Measurements from ENCODE around the gene ACTL6B. TPM values are rescaled to one million over a fixed set of nuclear protein-coding genes. Genes with fewer than 3 reads are reported as not detected.

ACTL6B gene
- total RNA-seq, 1 donor from 2014 or later: not detected

- ATAC-seq: no peak
- DNase-seq (ENCODE audit: low spot score): no peak
- intact Hi-C loops (cut with DNase I): no loop called here
Measured at GRCh38 chr7:100685049-100685605, 28.9 kb upstream of the ACTL6B start.

DNA sequence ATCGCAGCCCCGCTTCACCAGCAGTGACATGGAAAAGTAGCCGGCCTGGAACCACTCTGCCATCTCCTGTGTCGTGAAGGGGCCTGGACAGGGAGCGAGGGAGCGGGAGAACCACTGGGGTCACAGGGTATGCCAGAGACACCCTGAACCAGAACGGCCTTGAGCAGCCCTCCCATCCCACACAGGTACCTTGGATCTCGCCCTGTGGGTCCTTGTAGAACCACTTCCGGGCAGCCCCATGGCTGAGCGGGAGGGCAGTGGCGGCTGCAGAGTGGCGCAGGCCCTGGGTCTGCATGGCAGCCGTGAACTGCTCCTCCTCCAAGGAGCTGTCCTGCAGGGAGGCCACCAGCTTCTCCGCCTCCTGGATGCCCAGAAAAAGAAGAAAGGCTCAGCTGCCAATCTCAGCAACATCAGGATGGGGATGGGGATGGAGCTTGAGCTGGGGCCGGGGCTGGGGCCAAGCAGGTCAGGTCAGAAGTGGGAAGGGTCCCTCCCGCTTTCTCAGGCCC lies 28.3 kb upstream of the ACTL6B start:
- no peak for ATAC-seq
- DNase-seq (ENCODE audit: low spot score): no peak
- intact Hi-C loops (cut with DNase I): no loop called here

- ATAC-seq (no peak), DNase-seq (ENCODE audit: low spot score) (no peak)
- intact Hi-C loops (cut with DNase I): no loop called here
Measured at GRCh38 chr7:100683659-100684533, 27.6 kb upstream of the ACTL6B start.

GRCh38 chr7:100682991-100683658 lies 26.9 kb upstream of the ACTL6B start:
- DNase-seq (ENCODE audit: low spot score): no peak
- no peak for ATAC-seq
- intact Hi-C loops (cut with DNase I): no loop called here

DNA sequence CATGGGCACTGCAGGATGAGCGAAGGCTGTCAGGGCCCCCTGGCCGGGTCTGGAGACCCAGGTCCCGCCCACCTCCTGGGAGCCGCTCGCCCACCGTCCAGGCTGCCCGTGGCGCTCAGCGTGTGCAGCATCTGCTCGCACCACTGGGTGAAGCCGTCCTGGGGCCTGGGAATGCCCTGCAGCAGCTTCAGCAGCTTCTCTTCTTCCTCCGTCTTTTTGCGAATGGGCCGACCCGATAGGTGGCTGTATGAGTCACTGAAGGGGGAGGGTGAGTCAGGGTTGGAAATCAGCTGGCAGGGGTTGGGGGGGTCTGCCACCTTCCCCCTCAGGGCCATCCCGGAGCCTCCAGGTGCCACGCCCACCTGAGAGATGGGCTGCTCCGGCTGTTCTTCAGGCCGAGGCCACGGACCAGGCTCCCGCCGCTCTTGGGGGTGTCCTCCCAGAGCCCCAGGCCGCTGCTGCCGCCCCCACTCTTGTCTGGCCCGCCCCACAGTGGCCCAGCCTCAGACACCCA lies 26.0 kb upstream of the ACTL6B start:
- no peak for DNase-seq (ENCODE audit: low spot score)
- intact Hi-C loops (cut with DNase I): no loop called here
- ATAC-seq: no peak

DNA sequence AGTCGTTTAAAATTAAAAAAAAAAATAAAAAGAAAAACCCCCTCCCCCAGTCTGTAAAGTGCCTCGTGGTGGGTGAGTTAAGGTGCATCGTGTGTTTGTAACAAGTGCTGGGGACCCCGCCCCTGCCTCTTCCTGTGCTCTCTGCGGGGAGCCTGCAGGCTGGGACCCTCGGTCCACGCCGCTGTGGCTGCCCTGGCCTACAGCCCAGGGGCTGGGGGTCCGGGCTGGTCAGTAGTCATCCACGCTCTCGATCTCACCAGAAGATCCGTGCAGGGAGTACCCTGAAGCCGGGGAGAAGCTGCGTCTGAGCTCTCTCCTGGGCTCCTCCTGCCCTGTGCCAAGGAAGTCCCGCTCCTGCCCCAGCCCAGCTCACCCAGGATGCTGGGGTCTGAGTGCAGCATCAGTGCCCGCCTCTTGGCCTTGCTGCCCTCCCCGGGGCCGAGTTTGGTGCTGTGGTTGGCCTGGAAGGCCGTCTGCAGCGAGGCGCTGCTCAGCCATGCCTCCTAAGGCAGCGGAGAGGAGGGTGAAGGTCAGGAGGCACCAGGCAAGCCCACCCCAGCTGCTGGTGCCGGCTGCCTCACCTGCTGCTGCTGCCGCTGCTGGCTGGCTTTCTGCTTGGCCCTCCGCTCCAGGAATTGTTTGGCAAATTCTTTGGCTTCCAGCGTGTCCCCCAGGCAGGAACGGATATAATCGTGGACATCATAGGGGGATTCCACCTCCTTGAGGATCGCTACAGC lies 25.4 kb upstream of the ACTL6B start:
- ATAC-seq (no peak), DNase-seq (ENCODE audit: low spot score) (no peak)
- intact Hi-C loops (cut with DNase I): no loop called here

- peak; percentile 19 for ATAC-seq
- intact Hi-C loops (cut with DNase I): no loop called here
- no peak for DNase-seq (ENCODE audit: low spot score)
Measured at GRCh38 chr7:100680576-100681271, 24.5 kb upstream of the ACTL6B start.

GRCh38 chr7:100679927-100680575 lies 23.8 kb upstream of the ACTL6B start:
- intact Hi-C loops (cut with DNase I): no loop called here
- DNase-seq (ENCODE audit: low spot score) (no peak), ATAC-seq (peak; percentile 83)

- ATAC-seq (no peak), DNase-seq (ENCODE audit: low spot score) (no peak)
- intact Hi-C loops (cut with DNase I): no loop called here
Measured at GRCh38 chr7:100679129-100679926, 23.1 kb upstream of the ACTL6B start.

DNA sequence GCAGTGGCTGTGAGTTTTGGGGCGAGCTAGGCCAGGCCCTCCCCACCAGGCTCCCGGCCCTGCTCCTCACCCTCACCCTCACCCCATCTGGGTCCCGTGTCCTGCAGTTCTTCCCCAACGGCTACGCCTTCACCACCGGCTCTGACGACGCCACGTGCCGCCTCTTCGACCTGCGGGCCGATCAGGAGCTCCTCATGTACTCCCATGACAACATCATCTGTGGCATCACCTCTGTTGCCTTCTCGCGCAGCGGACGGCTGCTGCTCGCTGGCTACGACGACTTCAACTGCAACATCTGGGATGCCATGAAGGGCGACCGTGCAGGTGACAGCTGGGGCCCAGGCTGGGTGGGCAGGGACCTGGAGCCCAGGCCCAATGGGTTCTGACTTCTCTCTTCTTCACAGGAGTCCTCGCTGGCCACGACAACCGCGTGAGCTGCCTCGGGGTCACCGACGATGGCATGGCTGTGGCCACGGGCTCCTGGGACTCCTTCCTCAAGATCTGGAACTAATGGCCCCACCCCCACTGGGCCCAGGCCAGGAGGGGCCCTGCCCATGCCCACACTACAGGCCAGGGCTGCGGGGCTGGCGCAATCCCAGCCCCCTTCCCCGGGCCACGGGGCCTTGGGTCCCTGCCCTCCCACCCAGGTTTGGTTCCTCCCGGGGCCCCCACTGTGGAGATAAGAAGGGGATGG lies 22.2 kb upstream of the ACTL6B start:
- intact Hi-C loops (cut with DNase I): no loop called here
- DNase-seq (ENCODE audit: low spot score) (no peak), ATAC-seq (no peak)

DNA sequence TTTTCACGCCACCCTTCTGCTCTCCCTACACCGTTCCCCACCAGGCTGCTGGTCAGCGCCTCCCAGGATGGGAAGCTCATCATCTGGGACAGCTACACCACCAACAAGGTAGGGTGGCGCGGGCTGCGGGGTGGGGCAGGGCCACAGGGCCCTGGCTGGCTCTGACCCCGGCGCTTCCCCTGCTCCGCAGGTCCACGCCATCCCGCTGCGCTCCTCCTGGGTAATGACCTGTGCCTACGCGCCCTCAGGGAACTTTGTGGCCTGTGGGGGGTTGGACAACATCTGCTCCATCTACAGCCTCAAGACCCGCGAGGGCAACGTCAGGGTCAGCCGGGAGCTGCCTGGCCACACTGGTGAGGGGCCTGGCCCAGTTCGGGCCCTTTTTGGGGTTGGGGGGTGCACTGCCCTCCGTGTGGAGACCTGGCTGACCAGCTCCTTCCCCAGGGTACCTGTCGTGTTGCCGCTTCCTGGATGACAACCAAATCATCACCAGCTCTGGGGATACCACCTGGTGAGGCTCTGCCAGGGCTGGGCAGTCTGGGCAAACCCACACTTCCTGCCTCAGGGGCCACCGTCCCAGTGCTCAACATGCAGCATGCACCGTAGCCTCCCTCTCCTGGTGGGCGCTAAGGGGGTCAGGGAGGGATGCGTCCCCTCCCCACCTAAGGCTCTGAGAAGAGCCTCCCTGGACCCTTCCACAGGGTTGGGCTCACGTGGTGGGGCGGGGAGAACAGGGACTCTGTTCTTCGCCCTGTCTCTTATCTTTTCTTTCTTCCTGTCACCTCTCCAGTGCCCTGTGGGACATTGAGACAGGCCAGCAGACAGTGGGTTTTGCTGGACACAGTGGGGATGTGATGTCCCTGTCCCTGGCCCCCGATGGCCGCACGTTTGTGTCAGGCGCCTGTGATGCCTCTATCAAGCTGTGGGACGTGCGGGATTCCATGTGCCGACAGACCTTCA lies 21.3 kb upstream of the ACTL6B start:
- ATAC-seq (no peak), DNase-seq (ENCODE audit: low spot score) (no peak)
- intact Hi-C loops (cut with DNase I): no loop called here

- ATAC-seq: no peak
- intact Hi-C loops (cut with DNase I): no loop called here
- DNase-seq (ENCODE audit: low spot score): no peak
Measured at GRCh38 chr7:100676501-100677306, 20.5 kb upstream of the ACTL6B start.

GRCh38 chr7:100675581-100676350 lies 19.5 kb upstream of the ACTL6B start:
- ATAC-seq (peak; percentile 35), DNase-seq (ENCODE audit: low spot score) (peak; percentile 91)
- intact Hi-C loops (cut with DNase I): no loop called here

GRCh38 chr7:100675105-100675451 lies 18.8 kb upstream of the ACTL6B start:
- no peak for ATAC-seq
- intact Hi-C loops (cut with DNase I): no loop called here

More at GRCh38 chr7:100675105-100675451, 18.8 kb upstream of the ACTL6B start:
- no peak for DNase-seq (ENCODE audit: low spot score)
